ENCODE results near the gene FLII.

GRCh38 chr17:18300725-18301480 lies 42.4 kb upstream of the FLII start:
- TF ChIP-seq POLR2AphosphoS5 (IDR thresholded peaks at IDR 0.05) (no peak), CTCF (IDR thresholded peaks at IDR 0.05) (no peak), POLR2A (IDR thresholded peaks at IDR 0.05) (no peak)
